HAP-1 (cell line): ENCODE results near the gene POU4F1.
A peak's percentile ranks its signal among the peaks of the same experiment; 100 is the strongest.

Experiments
- DNase-seq, 2 experiments: peaks; one replicate each; pipeline ENCODE4 v3.0.0-alpha.2; 2016 to 2020; ENCODE audit warnings: low spot score in 2 of 2
- H3K27me3 ChIP-seq: fragments of 250-450 bp; sonication (Bioruptor Pico); 2 replicates; pipeline ENCODE4 v1.5.1; 2020; ENCODE audit warnings: low read depth, mild to moderate bottlenecking, moderate library complexity
- H3K36me3 ChIP-seq: fragments of 250-450 bp; sonication (Bioruptor Pico); replicated peaks from 2 replicates; pipeline ENCODE4 v1.5.1; 2020; ENCODE audit warnings: mild to moderate bottlenecking
- H3K4me1 ChIP-seq: fragments of 250-450 bp; sonication (Bioruptor Pico); 2 replicates; pipeline ENCODE4 v1.5.1; 2020; ENCODE audit warnings: mild to moderate bottlenecking
- H3K4me3 ChIP-seq: fragments of 250-450 bp; sonication (Bioruptor Pico); 2 replicates; pipeline ENCODE4 v1.5.1; 2020; ENCODE audit warnings: mild to moderate bottlenecking, moderate library complexity
- H3K9me3 ChIP-seq: fragments of 250-450 bp; sonication (Bioruptor Pico); 2 replicates; pipeline ENCODE4 v1.5.1; 2020; ENCODE audit warnings: mild to moderate bottlenecking, moderate library complexity
- in situ Hi-C: fragments of 300-500 bp; cut with MboI; formaldehyde crosslinking; loops from 3 replicates; pipeline ENCODE4 v1.14.3; 2020; ENCODE audit warnings: low sequenced_read_pairs, inconsistent platforms, mixed read lengths

Gene POU4F1

DNA sequence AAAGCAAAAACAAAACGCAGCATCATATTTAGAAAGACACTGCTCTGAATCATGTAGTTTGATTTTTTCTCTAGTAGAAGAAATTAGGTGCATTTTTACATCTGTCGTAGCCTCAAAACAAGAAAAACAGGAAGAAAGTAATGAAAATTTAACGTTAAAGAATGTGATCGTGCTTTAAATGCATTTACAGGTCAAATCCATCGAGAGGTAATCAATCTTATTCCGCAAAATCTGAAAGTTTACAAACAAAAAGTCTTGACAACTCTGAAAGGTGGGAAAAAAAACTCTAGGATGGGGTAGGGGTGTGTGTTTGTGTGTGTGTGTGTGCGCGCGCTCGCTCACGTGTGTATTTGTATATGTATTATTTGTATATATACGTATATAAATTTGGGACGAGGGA is 10.2 kb downstream of the POU4F1 start:
- H3K36me3 ChIP-seq: no peaks in the 10 kb centered on the region

GRCh38 chr13:78592584-78592983 is 10.8 kb downstream of the POU4F1 start:
- Histone ChIP-seq H3K4me1 (no peaks in the 10 kb centered on the region), H3K4me3 (no peak overlapping the region), H3K36me3 (no peaks in the 10 kb centered on the region), H3K27me3 (peaks cover 61% of the 10 kb centered on the region), H3K9me3 (no peaks in the 10 kb centered on the region)
- no peak for DNase-seq
- in situ Hi-C loops: no loop called here

More for the DNA sequence above, 10.2 kb downstream of the POU4F1 start:
- Histone ChIP-seq H3K4me3 (no peak overlapping the region), H3K27me3 (peaks cover 63% of the 10 kb centered on the region), H3K9me3 (no peaks in the 10 kb centered on the region), H3K4me1 (no peaks in the 10 kb centered on the region)
- no peak for DNase-seq
- in situ Hi-C loops: no loop called here

DNA sequence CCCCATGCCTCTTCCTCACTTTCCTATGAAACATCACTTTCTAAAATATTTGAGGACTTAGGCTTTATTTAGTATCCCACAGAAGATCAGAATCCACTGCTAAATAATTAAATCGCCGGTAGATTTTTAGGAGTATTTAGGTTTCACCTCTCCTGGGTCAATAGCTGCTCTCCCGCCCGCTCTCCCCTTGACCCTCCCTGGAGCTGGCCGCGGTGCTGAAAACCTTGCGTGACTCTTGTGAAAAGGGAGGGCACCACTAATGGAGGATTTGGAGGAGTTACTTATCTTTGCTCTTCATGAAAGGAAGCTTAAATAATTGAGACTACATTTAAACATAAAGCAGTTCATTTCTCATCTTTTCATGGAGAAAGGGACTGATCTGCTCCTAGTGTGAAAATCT is 14.1 kb downstream of the POU4F1 start:
- Histone ChIP-seq H3K27me3 (peaks cover 27% of the 10 kb centered on the region), H3K9me3 (no peaks in the 10 kb centered on the region), H3K4me1 (no peaks in the 10 kb centered on the region), H3K36me3 (no peaks in the 10 kb centered on the region), H3K4me3 (no peak overlapping the region)
- DNase-seq: peak; percentile 28 to 82
- in situ Hi-C loops: no loop called here

DNA sequence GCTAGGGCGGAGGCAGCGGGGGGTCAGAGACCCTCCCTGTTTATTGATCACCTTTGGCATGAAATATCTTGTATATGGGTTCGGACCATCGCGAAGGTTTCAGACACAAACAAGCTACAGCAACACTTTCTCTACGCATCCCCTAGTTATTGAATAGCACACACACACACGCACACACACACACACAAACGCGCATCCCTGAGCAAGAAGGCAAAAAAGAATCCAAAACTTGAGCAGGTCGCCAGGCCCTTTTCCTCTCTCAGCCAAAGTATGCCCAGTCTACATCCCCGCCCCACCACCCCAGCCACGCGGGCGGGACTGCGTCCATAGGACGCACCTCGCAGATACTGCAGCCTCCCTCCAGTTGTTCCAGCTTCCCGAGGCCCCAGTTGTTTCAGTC is 16.0 kb downstream of the POU4F1 start:
- in situ Hi-C loops: no loop called here

GRCh38 chr13:78586706-78587105 is 16.6 kb downstream of the POU4F1 start:
- H3K4me3 ChIP-seq: no peak overlapping the region
- H3K36me3 ChIP-seq: no peaks in the 10 kb centered on the region
- in situ Hi-C loops: no loop called here
- H3K9me3 ChIP-seq: no peaks in the 10 kb centered on the region
- peaks cover 14% of the 10 kb centered on the region for H3K27me3 ChIP-seq
- DNase-seq: peak in 1 of 2 experiments; percentile 40
- no peaks in the 10 kb centered on the region for H3K4me1 ChIP-seq

More for the DNA sequence above, 16.0 kb downstream of the POU4F1 start:
- H3K36me3 ChIP-seq: no peaks in the 10 kb centered on the region
- H3K4me3 ChIP-seq: no peak overlapping the region
- peaks cover 14% of the 10 kb centered on the region for H3K27me3 ChIP-seq
- DNase-seq: no peak
- no peaks in the 10 kb centered on the region for H3K9me3 ChIP-seq
- no peaks in the 10 kb centered on the region for H3K4me1 ChIP-seq

GRCh38 chr13:78576261-78576660 is 27.1 kb downstream of the POU4F1 start:
- Histone ChIP-seq H3K4me3 (no peak overlapping the region), H3K9me3 (no peaks in the 10 kb centered on the region), H3K36me3 (no peaks in the 10 kb centered on the region), H3K4me1 (no peaks in the 10 kb centered on the region), H3K27me3 (no peaks in the 10 kb centered on the region)
- DNase-seq: no peak
- in situ Hi-C loops: no loop called here

GRCh38 chr13:78572459-78572858 is 30.9 kb downstream of the POU4F1 start:
- no peaks in the 10 kb centered on the region for H3K9me3 ChIP-seq
- in situ Hi-C loops: no loop called here
- H3K36me3 ChIP-seq: no peaks in the 10 kb centered on the region
- no peak for DNase-seq
- no peaks in the 10 kb centered on the region for H3K27me3 ChIP-seq
- H3K4me1 ChIP-seq: no peaks in the 10 kb centered on the region
- no peak overlapping the region for H3K4me3 ChIP-seq

GRCh38 chr13:78569029-78569428 is 34.3 kb downstream of the POU4F1 start:
- no peak for DNase-seq
- no peaks in the 10 kb centered on the region for H3K36me3 ChIP-seq
- H3K27me3 ChIP-seq: no peaks in the 10 kb centered on the region
- no peaks in the 10 kb centered on the region for H3K4me1 ChIP-seq
- no peaks in the 10 kb centered on the region for H3K9me3 ChIP-seq
- in situ Hi-C loops: no loop called here
- no peak overlapping the region for H3K4me3 ChIP-seq

- Histone ChIP-seq H3K9me3 (no peaks in the 10 kb centered on the region), H3K27me3 (no peaks in the 10 kb centered on the region), H3K4me3 (no peak overlapping the region), H3K4me1 (no peaks in the 10 kb centered on the region), H3K36me3 (no peaks in the 10 kb centered on the region)
- DNase-seq: no peak
- in situ Hi-C loops: no loop called here
Measured at GRCh38 chr13:78566631-78567030, 36.7 kb downstream of the POU4F1 start.

DNA sequence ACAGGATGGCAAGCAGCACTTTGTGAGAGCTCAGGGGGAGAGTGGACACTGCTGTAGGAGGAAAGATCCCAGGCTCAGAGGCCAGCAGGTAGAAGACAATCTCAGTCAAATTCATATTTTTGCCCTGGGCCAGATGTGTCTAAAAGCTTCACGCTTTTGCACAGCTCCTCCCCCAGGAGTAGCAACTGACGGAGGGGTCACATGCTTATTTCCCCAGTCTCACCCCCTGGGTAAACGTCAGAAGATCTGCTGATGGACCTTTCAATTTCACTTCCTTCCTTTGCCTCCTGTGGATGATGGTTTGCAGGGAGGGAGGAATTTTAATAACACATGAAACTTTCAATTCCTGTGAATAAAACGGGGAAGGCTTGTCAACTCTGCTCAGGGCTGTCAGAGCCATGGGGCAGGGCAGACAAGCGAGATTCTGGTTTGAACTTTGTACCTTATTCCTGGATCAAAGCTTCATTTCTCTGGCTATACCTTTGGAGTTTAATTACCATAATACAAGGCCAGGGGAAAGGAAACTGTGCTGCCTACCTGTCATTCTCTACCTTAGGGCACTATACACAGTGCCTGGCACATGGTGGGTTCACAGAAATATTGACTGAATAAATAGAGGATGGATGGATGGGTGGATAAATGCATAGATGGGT is 41.0 kb downstream of the POU4F1 start:
- in situ Hi-C loops: no loop called here
- Histone ChIP-seq H3K4me1 (no peaks in the 10 kb centered on the region), H3K9me3 (no peaks in the 10 kb centered on the region), H3K4me3 (no peak overlapping the region), H3K36me3 (no peaks in the 10 kb centered on the region), H3K27me3 (0 out of 2 replicates have a peak, but pooled peaks cover 3% of the 10 kb centered on the region)
- DNase-seq: no peak
